ENCODE measurements around the gene BCAS1. TPM values are rescaled to one million over a fixed set of nuclear protein-coding genes. Genes with fewer than 3 reads are reported as not detected.

BCAS1 gene
- total and polyA plus RNA-seq, 2 donors (not counting 3 experiments of a cell fraction or from before 2014, with no cell fraction given) = not detected

DNA sequence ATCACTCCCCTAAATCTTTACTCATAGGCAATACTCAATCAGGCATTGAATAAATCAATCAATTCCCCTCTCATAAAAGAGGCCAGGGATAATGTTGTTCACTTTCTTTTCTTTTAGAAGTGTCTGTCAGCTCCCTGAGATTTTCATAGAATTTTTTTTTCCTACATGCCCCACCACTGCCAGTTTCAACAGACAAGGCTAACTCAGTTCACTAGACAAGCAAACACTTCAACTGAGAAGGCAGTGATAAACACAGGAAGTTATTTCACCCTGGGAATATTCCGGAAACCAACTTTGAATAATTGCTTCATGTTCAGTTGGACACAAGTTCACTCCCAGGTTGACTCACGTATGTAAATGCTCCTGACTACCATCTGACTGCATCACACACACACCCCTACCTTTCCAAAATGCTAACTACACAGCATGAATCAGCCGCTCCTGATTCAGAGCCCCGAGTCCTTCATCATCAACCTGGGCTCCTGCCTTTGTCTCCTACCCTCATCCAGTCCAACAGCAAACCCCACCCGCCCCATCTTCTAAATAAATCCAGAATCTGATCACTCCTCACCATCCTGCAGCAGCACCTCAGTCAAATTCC, 143.9 kb downstream of the BCAS1 start:
- intact Hi-C loops (cut with micrococcal nuclease) = loop anchor here (1.0 to 5.0 kb wide), 4 partner anchors 8 to 1434 kb away; no protein-coding TSS in a partner anchor
- Histone ChIP-seq H4K20me1 (replicated peaks; ENCODE audit: control insufficient read depth, extremely low read depth, insufficient read depth, low read length) (no peaks in the 10 kb centered on the region), H3K9ac (replicated peaks; ENCODE audit: extremely low read depth, insufficient read depth, low read length) (peak overlapping the region; percentile 59), H2AFZ (ENCODE audit: low read depth, low read length) (peak overlapping the region; percentile 55), H3K4me1 (ENCODE audit: control insufficient read depth, extremely low read depth, insufficient read depth, low read length) (peaks cover 13% of the 10 kb centered on the region), H3K36me3 (ENCODE audit: control insufficient read depth in 2 of 2, extremely low read depth in 1 of 2, insufficient read depth in 2 of 2, low read length in 2 of 2) (no peaks in the 10 kb centered on the region), H3K9me1 (replicated peaks; ENCODE audit: control insufficient read depth, extremely low read depth, insufficient read depth, low read length) (no peaks in the 10 kb centered on the region), H3K79me2 (ENCODE audit: control insufficient read depth, insufficient read depth, low read length) (no peaks in the 10 kb centered on the region), H3K4me3 (replicated peaks in 1 of 3; ENCODE audit: insufficient read depth in 1 of 3, low read depth in 1 of 3, low read length in 3 of 3) (no peak overlapping the region), H3K27ac (ENCODE audit: insufficient read depth, low read depth, low read length) (peak overlapping the region; percentile 77), H3K27me3 (ENCODE audit: control insufficient read depth in 2 of 2, insufficient read depth in 2 of 2, low read length in 2 of 2) (no peaks in the 10 kb centered on the region), H3K4me2 (ENCODE audit: insufficient read depth, low read length) (peak overlapping the region; percentile 60), H3K9me3 (replicated peaks; ENCODE audit: control insufficient read depth, insufficient read depth, low read length) (no peaks in the 10 kb centered on the region)
- dilution Hi-C loops (cut with MboI; ENCODE audit: extremely low pct_ligation_motif_present, low sequenced_read_pairs) = loop anchor here (25.0 kb wide), 1 partner anchor 339 kb away; the partner anchor contains the start of gene ZNF217
- peak; percentile 96 for DNase-seq (ENCODE audit: low read depth, low spot score)
- POLR2A ChIA-PET = interaction anchor here (0.6 kb wide), 1 partner anchor 27 kb away, joined by 5 read pairs; no protein-coding TSS in a partner anchor
- FAIRE-seq = peak; percentile 97
- CTCF ChIA-PET = interaction anchor here (0.6 to 4.5 kb wide), 7 partner anchors 9 to 349 kb away, joined by 3 to 24 read pairs (median 4); no protein-coding TSS in a partner anchor
- TF ChIP-seq MYC (IDR thresholded peaks at IDR 0.05; ENCODE audit: low read depth, low read length) = no peak
- TF ChIP-seq, protein P1, sequence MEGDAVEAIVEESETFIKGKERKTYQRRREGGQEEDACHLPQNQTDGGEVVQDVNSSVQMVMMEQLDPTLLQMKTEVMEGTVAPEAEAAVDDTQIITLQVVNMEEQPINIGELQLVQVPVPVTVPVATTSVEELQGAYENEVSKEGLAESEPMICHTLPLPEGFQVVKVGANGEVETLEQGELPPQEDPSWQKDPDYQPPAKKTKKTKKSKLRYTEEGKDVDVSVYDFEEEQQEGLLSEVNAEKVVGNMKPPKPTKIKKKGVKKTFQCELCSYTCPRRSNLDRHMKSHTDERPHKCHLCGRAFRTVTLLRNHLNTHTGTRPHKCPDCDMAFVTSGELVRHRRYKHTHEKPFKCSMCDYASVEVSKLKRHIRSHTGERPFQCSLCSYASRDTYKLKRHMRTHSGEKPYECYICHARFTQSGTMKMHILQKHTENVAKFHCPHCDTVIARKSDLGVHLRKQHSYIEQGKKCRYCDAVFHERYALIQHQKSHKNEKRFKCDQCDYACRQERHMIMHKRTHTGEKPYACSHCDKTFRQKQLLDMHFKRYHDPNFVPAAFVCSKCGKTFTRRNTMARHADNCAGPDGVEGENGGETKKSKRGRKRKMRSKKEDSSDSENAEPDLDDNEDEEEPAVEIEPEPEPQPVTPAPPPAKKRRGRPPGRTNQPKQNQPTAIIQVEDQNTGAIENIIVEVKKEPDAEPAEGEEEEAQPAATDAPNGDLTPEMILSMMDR (IDR thresholded peaks at IDR 0.05; ENCODE audit: extremely low read depth in 1 of 2, insufficient read depth in 1 of 2, low read depth in 1 of 2, low read length in 2 of 2) = no peak
- peak; percentile 38 for TF ChIP-seq POLR2A (IDR thresholded peaks at IDR 0.05; ENCODE audit: low read depth, low read length)
- TF ChIP-seq EZH2 (IDR thresholded peaks at IDR 0.05; ENCODE audit: borderline replicate concordance, low read depth, low read length, severe bottlenecking) = no peak
- peak; percentile 93 for TF ChIP-seq FOS (IDR thresholded peaks at IDR 0.05; ENCODE audit: borderline replicate concordance, insufficient read depth, low read length)
- peak; percentile 72 for TF ChIP-seq POLR2AphosphoS5 (IDR thresholded peaks at IDR 0.05; ENCODE audit: insufficient read depth, low read depth, low read length)
- TF ChIP-seq JUN (IDR thresholded peaks at IDR 0.05; ENCODE audit: borderline replicate concordance, insufficient read depth, insufficient read length, low read depth) = peak; percentile 74
- TF ChIP-seq, protein P2, sequence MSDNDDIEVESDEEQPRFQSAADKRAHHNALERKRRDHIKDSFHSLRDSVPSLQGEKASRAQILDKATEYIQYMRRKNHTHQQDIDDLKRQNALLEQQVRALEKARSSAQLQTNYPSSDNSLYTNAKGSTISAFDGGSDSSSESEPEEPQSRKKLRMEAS (IDR thresholded peaks at IDR 0.05; ENCODE audit: insufficient read depth, insufficient read length) = no peak
- no peak for TF ChIP-seq GATA2 (IDR thresholded peaks at IDR 0.05; ENCODE audit: insufficient read depth, insufficient read length, low read depth, low read length)
- BruUV-seq (replicated peaks) = no TSS peak
